Thyroid gland (tissue), 4 donors: ENCODE data around the gene FASTK.

ENCODE experiments used
- CTCF ChIP-seq, 6 experiments: fragments of 200-600 bp in 3 of 6; fragments of 450-650 bp in 3 of 6; sonication (generic) in 3 of 6; IDR thresholded peaks; one replicate each; pipeline ENCODE4 v1.5.1; 2016 to 2019; ENCODE audit warnings: antibody characterized with exemption in 6 of 6, mild to moderate bottlenecking in 2 of 6, inconsistent platforms in 1 of 6, moderate library complexity in 1 of 6
- POLR2A ChIP-seq, 2 donors: fragments of 450-650 bp; IDR thresholded peaks; one replicate each; pipeline ENCODE4 v1.6.1; 2017; ENCODE audit warnings: antibody characterized with exemption in 2 of 2, mild to moderate bottlenecking in 2 of 2, moderate library complexity in 1 of 2

GRCh38 chr7:151074817-151075661, 5.6 kb downstream of the FASTK start:
- TF ChIP-seq CTCF (IDR thresholded peaks at IDR 0.05) (no peak), POLR2A (IDR thresholded peaks at IDR 0.05) (no peak)
